H1 (cell line): ENCODE results near the gene ROR1. TPM values are rescaled to one million over a fixed set of nuclear protein-coding genes. Genes with fewer than 3 reads are reported as not detected.

Source experiments
- CTCF ChIA-PET: fragments of 300-600 bp; sonication (Branson Sonifier 250); formaldehyde crosslinking; loops from one replicate; lab custom pipeline; 2021; ENCODE audit not compliant: partially characterized antibody; lab: Charles Lee
- POLR2A ChIA-PET: fragments of 300-600 bp; sonication (Branson Sonifier 250); formaldehyde crosslinking; loops from one replicate; lab custom pipeline; 2021; ENCODE audit warnings: inconsistent platforms; ENCODE audit not compliant: partially characterized antibody; lab: Charles Lee
- DNase-seq, 2 experiments: peaks; one replicate each; pipeline versions ENCODE4 v3.0.0 to v3.0.0-alpha.2; 2010 to 2022; ENCODE audit warnings: low spot score in 2 of 2, low read depth in 1 of 2, mixed read lengths in 1 of 2
- FAIRE-seq: peaks from 2 replicates; lab custom pipeline; 2011; peaks lifted over from hg19 to GRCh38; lab: Jason Lieb, UNC
- H2AFZ ChIP-seq: 2 replicates; pipeline ENCODE4 v1.8.1; 2012; ENCODE audit warnings: low read length, inconsistent platforms
- H2AK5ac ChIP-seq: 2 replicates; pipeline ENCODE4 v1.6.1; 2013; ENCODE audit warnings: low read depth, low read length
- H2BK120ac ChIP-seq: replicated peaks from 2 replicates; pipeline ENCODE3; 2013; ENCODE audit warnings: low read depth, low read length, inconsistent platforms
- H2BK12ac ChIP-seq: 2 replicates; pipeline ENCODE4 v1.6.1; 2013; ENCODE audit warnings: low read depth, low read length
- H2BK15ac ChIP-seq: 2 replicates; pipeline ENCODE4 v1.6.1; 2013; ENCODE audit warnings: low read length
- H2BK20ac ChIP-seq: 2 replicates; pipeline ENCODE4 v1.6.1; 2013; ENCODE audit warnings: low read length
- H2BK5ac ChIP-seq: 2 replicates; pipeline ENCODE4 v1.6.1; 2013; ENCODE audit warnings: low read depth, low read length
- H3K14ac ChIP-seq: 2 replicates; pipeline ENCODE4 v1.6.1; 2013; ENCODE audit warnings: inconsistent platforms; ENCODE audit not compliant: insufficient read length
- H3K18ac ChIP-seq: 2 replicates; pipeline ENCODE4 v1.6.1; 2013; ENCODE audit warnings: low read length; ENCODE audit errors: extremely low read depth
- H3K23ac ChIP-seq: 2 replicates; pipeline ENCODE4 v1.6.1; 2013; ENCODE audit warnings: inconsistent platforms; ENCODE audit not compliant: insufficient read length
- H3K23me2 ChIP-seq: 2 replicates; pipeline ENCODE4 v1.6.1; 2013; ENCODE audit warnings: low read depth, low read length
- H3K27ac ChIP-seq: 2 replicates; pipeline ENCODE4 v1.6.1; 2011; ENCODE audit warnings: low read depth, low read length, inconsistent platforms
- H3K27me3 ChIP-seq, 4 experiments: replicated peaks in 1 of 4; 1 replicate in 1 of 4; 2 replicates in 3 of 4; pipeline versions ENCODE4 v1.6.1 to v1.8.1; 2011 to 2013; ENCODE audit warnings: low read length in 3 of 4, mild to moderate bottlenecking in 3 of 4, inconsistent platforms in 2 of 4, mixed read lengths in 2 of 4, moderate library complexity in 1 of 4; ENCODE audit not compliant: control insufficient read depth in 3 of 4, insufficient read depth in 3 of 4; ENCODE audit errors: extremely low read depth in 1 of 4
- H3K36me3 ChIP-seq, 4 experiments: 2 replicates each; pipeline versions ENCODE4 v1.6.1 to v1.8.1; 2011 to 2013; ENCODE audit warnings: mild to moderate bottlenecking in 4 of 4, low read length in 3 of 4, moderate library complexity in 2 of 4, control low read depth in 1 of 4, inconsistent platforms in 1 of 4; ENCODE audit not compliant: insufficient read depth in 4 of 4, control insufficient read depth in 2 of 4
- H3K4ac ChIP-seq: replicated peaks from 2 replicates; pipeline ENCODE3; 2013; ENCODE audit warnings: low read length, low read depth, mixed read lengths, inconsistent platforms; ENCODE audit not compliant: insufficient read length
- H3K4me1 ChIP-seq, 4 experiments: replicated peaks in 1 of 4; 1 replicate in 1 of 4; 2 replicates in 3 of 4; pipeline versions ENCODE4 v1.6.1 to v1.8.1; 2011 to 2013; ENCODE audit warnings: low read length in 3 of 4, inconsistent platforms in 2 of 4, mixed read lengths in 1 of 4; ENCODE audit not compliant: insufficient read depth in 4 of 4, control insufficient read depth in 3 of 4
- H3K4me2 ChIP-seq, 2 experiments: 2 replicates each; pipeline versions ENCODE4 v1.6.1 to v1.8.1; 2011 to 2013; ENCODE audit warnings: low read depth in 2 of 2, low read length in 2 of 2, control low read depth in 1 of 2, inconsistent platforms in 1 of 2, mild to moderate bottlenecking in 1 of 2; ENCODE audit not compliant: insufficient read depth in 1 of 2
- H3K4me3 ChIP-seq, 4 experiments: fragments of 200-600, 300-600 bp in 1 of 4; sonication (generic), shearing (Covaris generic), sonication (Bioruptor Twin) in 1 of 4; 2 replicates each; pipeline versions ENCODE4 v1.5.1 to v1.8.1; 2011 to 2016; ENCODE audit warnings: low read length in 4 of 4, low read depth in 3 of 4, control low read depth in 2 of 4, inconsistent platforms in 2 of 4, mild to moderate bottlenecking in 2 of 4, mixed read lengths in 1 of 4, moderate library complexity in 1 of 4; ENCODE audit not compliant: insufficient read depth in 2 of 4; ENCODE audit errors: extremely low read depth in 1 of 4
- H3K56ac ChIP-seq: replicated peaks from 2 replicates; pipeline ENCODE3; 2013; ENCODE audit warnings: low read depth, mild to moderate bottlenecking, mixed read lengths, low read length, inconsistent platforms; ENCODE audit not compliant: insufficient read length
- H3K79me1 ChIP-seq: 2 replicates; pipeline ENCODE4 v1.6.1; 2013; ENCODE audit warnings: low read depth, low read length, control low read depth
- H3K79me2 ChIP-seq, 2 experiments: 2 replicates each; pipeline versions ENCODE4 v1.6.1 to v1.8.1; 2012 to 2013; ENCODE audit warnings: low read length in 2 of 2, mild to moderate bottlenecking in 2 of 2, inconsistent platforms in 1 of 2; ENCODE audit not compliant: insufficient read depth in 2 of 2, control insufficient read depth in 1 of 2
- H3K9ac ChIP-seq, 4 experiments: replicated peaks in 1 of 4; 1 replicate in 1 of 4; 2 replicates in 3 of 4; pipeline versions ENCODE4 v1.6.1 to v1.8.1; 2011 to 2013; ENCODE audit warnings: low read depth in 3 of 4, low read length in 3 of 4, control low read depth in 2 of 4, mild to moderate bottlenecking in 2 of 4, moderate library complexity in 2 of 4, inconsistent platforms in 1 of 4; ENCODE audit errors: extremely low read depth in 1 of 4
- H3K9me3 ChIP-seq, 2 experiments: 2 replicates each; pipeline versions ENCODE4 v1.6.1 to v1.8.1; 2012 to 2013; ENCODE audit warnings: mild to moderate bottlenecking in 2 of 2, moderate library complexity in 2 of 2, control low read depth in 1 of 2, inconsistent platforms in 1 of 2, low read depth in 1 of 2, low read length in 1 of 2, mixed read lengths in 1 of 2; ENCODE audit not compliant: insufficient read depth in 2 of 2
- H4K20me1 ChIP-seq, 2 experiments: replicated peaks in 1 of 2; 2 replicates each; pipeline versions ENCODE3 to v1.8.1; 2011 to 2013; ENCODE audit warnings: inconsistent platforms in 2 of 2, low read length in 2 of 2, mild to moderate bottlenecking in 1 of 2; ENCODE audit not compliant: insufficient read depth in 2 of 2, control insufficient read depth in 1 of 2
- H4K5ac ChIP-seq: 2 replicates; pipeline ENCODE4 v1.6.1; 2013; ENCODE audit warnings: low read length, low read depth, mixed read lengths, inconsistent platforms; ENCODE audit not compliant: insufficient read length
- H4K8ac ChIP-seq: 2 replicates; pipeline ENCODE4 v1.8.0; 2013; ENCODE audit warnings: mild to moderate bottlenecking, moderate library complexity, low read length, inconsistent platforms; ENCODE audit not compliant: insufficient read depth; ENCODE audit errors: extremely low read depth
- H4K91ac ChIP-seq: replicated peaks from 2 replicates; pipeline ENCODE3; 2013; ENCODE audit warnings: low read length, mixed read lengths, inconsistent platforms; ENCODE audit not compliant: insufficient read length
- CTBP2 ChIP-seq: IDR thresholded peaks from 2 replicates; pipeline ENCODE4 v1.7.0; 2011; ENCODE audit warnings: borderline replicate concordance, mild to moderate bottlenecking, moderate library complexity, mixed read lengths, low read length; ENCODE audit not compliant: insufficient read depth, insufficient read length
- EGR1 ChIP-seq: IDR thresholded peaks from 2 replicates; pipeline ENCODE4 v1.6.1; 2011; ENCODE audit warnings: low read depth, low read length, borderline replicate concordance
- KDM1A ChIP-seq: fragments of 200-600, 300-600 bp; sonication (generic); IDR thresholded peaks from 2 replicates; pipeline ENCODE4 v1.7.1; 2016; ENCODE audit warnings: mild to moderate bottlenecking, low read length, borderline replicate concordance
- PHF8 ChIP-seq: fragments of 200-600 bp; sonication (generic); conservative IDR thresholded peaks from 2 replicates; pipeline ENCODE4 v1.7.1; 2012; ENCODE audit warnings: low read depth, mild to moderate bottlenecking, inconsistent platforms, low read length, moderate library complexity
- POU5F1 ChIP-seq: IDR thresholded peaks from 2 replicates; pipeline ENCODE4 v1.6.1; 2011; ENCODE audit warnings: low read depth, mild to moderate bottlenecking, low read length, moderate library complexity
- SAP30 ChIP-seq: fragments of 300-600 bp; sonication (generic); IDR thresholded peaks from 2 replicates; pipeline ENCODE4 v1.7.1; 2012; ENCODE audit warnings: low read length, moderate library complexity, mild to moderate bottlenecking, inconsistent platforms; ENCODE audit not compliant: insufficient read depth, insufficient replicate concordance
- SIX5 ChIP-seq: IDR thresholded peaks from 2 replicates; pipeline ENCODE4 v1.6.1; 2011; ENCODE audit warnings: mild to moderate bottlenecking, low read depth, low read length
- SP2 ChIP-seq: IDR thresholded peaks from 2 replicates; pipeline ENCODE4 v1.6.1; 2012; ENCODE audit warnings: mild to moderate bottlenecking, low read length, inconsistent platforms
- SRF ChIP-seq: IDR thresholded peaks from 2 replicates; pipeline ENCODE4 v1.6.1; 2011; ENCODE audit warnings: mild to moderate bottlenecking, low read depth, low read length, moderate library complexity
- SUZ12 ChIP-seq: fragments of 200-600 bp; sonication (generic); IDR thresholded peaks from 2 replicates; pipeline ENCODE4 v1.6.1; 2012; ENCODE audit warnings: mild to moderate bottlenecking, inconsistent platforms, low read length, moderate library complexity, mixed read lengths
- TCF12 ChIP-seq: IDR thresholded peaks from 2 replicates; pipeline ENCODE4 v1.6.1; 2011; ENCODE audit warnings: low read depth, mild to moderate bottlenecking, low read length
- WGBS, 2 experiments: shearing (Covaris generic) in 1 of 2; methylation state at CpG; one replicate each; pipeline versions ENCODE4 v1.1.6 to v1.1.7; 2013 to 2015; ENCODE audit warnings: low lambda C conversion rate in 2 of 2, mixed read lengths in 2 of 2, inconsistent platforms in 1 of 2, low coverage in 1 of 2, missing lambda C conversion rate in 1 of 2; ENCODE audit not compliant: insufficient replicate concordance in 2 of 2, insufficient coverage in 1 of 2, insufficient read length in 1 of 2; ENCODE audit errors: extremely low coverage in 1 of 2, missing lambda C conversion rate in 1 of 2; 5-methylcytosine and 5-hydroxymethylcytosine counted together
- polyA plus RNA-seq, 7 experiments: library from polyadenylated mRNA; depleted of rRNA in 3 of 7; stranded (reverse) in 5 of 7; unstranded in 2 of 7; fragments of >200 nt in 5 of 7; fragments of 200-250 nt in 2 of 7; gene quantifications; 1 replicate in 5 of 7; 2 replicates in 1 of 7; 4 replicates in 1 of 7; pipeline versions ENCODE4 v1.2.1 to v1.2.3, GENCODE V29; 2011 to 2013; ENCODE audit warnings: missing spikeins in 2 of 7, mixed read lengths in 2 of 7
- total RNA-seq: library from RNA; stranded (reverse); fragmentation: NEBNext Ultra II Directional; extraction: Animal tissue kit (Norgen Biotek cat#: 25700); gene quantifications from 2 replicates; pipeline ENCODE4 v1.2.1, GENCODE V29; 2021

Gene ROR1
- total and polyA plus RNA-seq, 2 of the 8 experiments (the other 6 are each of a cell fraction or from before 2014, with no cell fraction given) = 33.6 to 73.6 TPM

DNA sequence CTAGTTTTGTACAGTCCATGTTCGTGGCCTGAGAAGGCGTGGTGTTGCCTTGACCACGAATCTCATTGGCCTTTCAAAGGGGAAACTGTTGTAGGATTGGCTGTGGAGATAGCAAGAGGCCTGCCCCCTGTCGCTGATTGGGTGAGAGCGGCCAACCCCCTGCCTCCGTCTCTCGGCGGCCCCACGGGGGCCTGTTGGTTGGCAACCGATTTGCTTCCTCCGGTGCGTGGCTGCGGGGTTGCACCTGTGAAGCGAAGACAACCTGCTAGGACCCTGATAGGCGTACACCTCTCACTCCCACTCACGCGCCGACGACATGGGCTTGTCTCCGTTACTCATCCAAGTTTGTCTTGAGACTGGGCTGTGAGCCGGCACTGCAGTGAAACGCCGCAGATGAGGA is 429.6 kb downstream of the ROR1 start, which contains the start of gene UBE2U:
TSS of gene UBE2U (plus strand) at position 204 of the 400 bp plus-strand sequence. CDS start 428 bp downstream, outside the sequence.
- no peaks in the 10 kb centered on the region for H3K36me3 ChIP-seq
- H3K23me2 ChIP-seq = no peaks in the 10 kb centered on the region
- H3K14ac ChIP-seq = no peak within 1 kb of the TSS
- H2BK120ac ChIP-seq = no peak within 1 kb of the TSS
- H3K27ac ChIP-seq = no peak within 1 kb of the TSS
- H2BK20ac ChIP-seq = no peak within 1 kb of the TSS
- no peak within 1 kb of the TSS for H3K18ac ChIP-seq
- no peak for TF ChIP-seq TCF12
- TF ChIP-seq SRF = no peak
- TF ChIP-seq CTBP2 = no peak
- TF ChIP-seq EGR1 = no peak
- no peak for TF ChIP-seq POU5F1
- no peak for TF ChIP-seq PHF8
- no peak for TF ChIP-seq SUZ12
- no peak for TF ChIP-seq SP2
- TF ChIP-seq SIX5 = no peak
- TF ChIP-seq KDM1A = no peak
- no peak for TF ChIP-seq SAP30
- CTCF ChIA-PET = no interaction called here
- no peaks in the 10 kb centered on the region for H3K79me2 ChIP-seq
- FAIRE-seq (no peak), DNase-seq (no peak)
- H3K79me1 ChIP-seq = no peaks in the 10 kb centered on the region
- WGBS, 2 experiments = 95% methylated on average over 23 of the region's 23 CpGs; no CpG with 5 or more reads in 1 of the 2 experiments
- no peak within 1 kb of the TSS for H3K4me2 ChIP-seq
- H3K4me1 ChIP-seq = no peaks in the 10 kb centered on the region
- no peak within 1 kb of the TSS for H3K23ac ChIP-seq
- H3K9me3 ChIP-seq = no peaks in the 10 kb centered on the region; a peak in 1 of 4 replicates
- no peak within 1 kb of the TSS for H2AK5ac ChIP-seq
- no peak within 1 kb of the TSS for H2BK5ac ChIP-seq
- H4K20me1 ChIP-seq = no peaks in the 10 kb centered on the region
- no peak within 1 kb of the TSS for H3K9ac ChIP-seq
- no peak within 1 kb of the TSS for H2BK15ac ChIP-seq
- H3K56ac ChIP-seq = no peak within 1 kb of the TSS
- H3K4ac ChIP-seq = no peak within 1 kb of the TSS
- no peak within 1 kb of the TSS for H4K8ac ChIP-seq
- no peak within 1 kb of the TSS for H2AFZ ChIP-seq
- no peaks in the 10 kb centered on the region for H3K27me3 ChIP-seq
- POLR2A ChIA-PET = no interaction called here
- no peak within 1 kb of the TSS for H4K91ac ChIP-seq
- no peak within 1 kb of the TSS for H4K5ac ChIP-seq
- no peak within 1 kb of the TSS for H2BK12ac ChIP-seq
- no peak within 1 kb of the TSS for H3K4me3 ChIP-seq
